ENCODE results near the gene ISG20. TPM values are rescaled to one million over a fixed set of nuclear protein-coding genes. Genes with fewer than 3 reads are reported as not detected.

The ISG20 gene
- total and polyA plus RNA-seq, 2 of the 8 experiments (the other 6 are each of a cell fraction or from before 2014, with no cell fraction given), result 2.9 to 5.2 TPM

DNA sequence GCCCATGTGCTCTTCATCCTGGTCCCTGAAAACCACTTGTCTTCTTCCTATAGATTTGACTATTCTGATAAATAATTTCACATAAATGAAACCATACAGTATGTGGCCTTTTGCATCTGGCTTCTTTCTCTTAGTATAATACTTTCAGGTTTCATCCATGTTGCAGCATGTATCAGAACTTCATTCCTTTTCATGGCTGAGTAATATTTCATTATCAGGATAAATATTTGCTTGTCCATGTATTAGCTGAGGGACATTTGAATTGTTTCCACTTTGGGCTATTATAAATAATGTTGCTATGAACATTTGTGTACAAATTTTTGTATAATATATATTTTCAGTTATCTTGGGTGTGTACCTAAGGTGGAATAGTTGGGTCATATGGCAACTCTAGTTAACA is 47.4 kb upstream of the ISG20 start:
- Histone ChIP-seq H3K36me3 (ENCODE audit: control insufficient read depth in 2 of 4, insufficient read depth in 4 of 4, low read length in 3 of 4) (no peaks in the 10 kb centered on the region), H3K23ac (ENCODE audit: insufficient read length) (no peak overlapping the region), H2BK20ac (ENCODE audit: low read length) (no peak overlapping the region), H3K4me3 (ENCODE audit: extremely low read depth in 1 of 4, insufficient read depth in 2 of 4, low read depth in 3 of 4, low read length in 4 of 4) (no peak overlapping the region), H2AK5ac (ENCODE audit: low read depth, low read length) (no peak overlapping the region), H3K79me1 (ENCODE audit: low read depth, low read length) (no peaks in the 10 kb centered on the region), H2AFZ (ENCODE audit: low read length) (no peak overlapping the region), H2BK5ac (ENCODE audit: low read depth, low read length) (no peak overlapping the region), H2BK120ac (replicated peaks; ENCODE audit: low read depth, low read length) (no peak overlapping the region), H2BK15ac (ENCODE audit: low read length) (no peak overlapping the region), H4K91ac (replicated peaks; ENCODE audit: insufficient read length, low read length) (no peak overlapping the region), H3K27ac (ENCODE audit: low read depth, low read length) (no peak overlapping the region), H3K27me3 (replicated peaks in 1 of 4; ENCODE audit: control insufficient read depth in 3 of 4, extremely low read depth in 1 of 4, insufficient read depth in 3 of 4, low read length in 3 of 4) (no peaks in the 10 kb centered on the region), H3K14ac (ENCODE audit: insufficient read length) (no peak overlapping the region), H4K20me1 (replicated peaks in 1 of 2; ENCODE audit: control insufficient read depth in 1 of 2, insufficient read depth in 2 of 2, low read length in 2 of 2) (no peaks in the 10 kb centered on the region), H3K18ac (ENCODE audit: extremely low read depth, low read length) (no peak overlapping the region), H4K5ac (ENCODE audit: insufficient read length, low read depth, low read length) (no peak overlapping the region), H3K9me3 (ENCODE audit: insufficient read depth in 2 of 2, low read depth in 1 of 2, low read length in 1 of 2) (no peaks in the 10 kb centered on the region), H3K4ac (replicated peaks; ENCODE audit: insufficient read length, low read depth, low read length) (no peak overlapping the region), H3K4me1 (replicated peaks in 1 of 4; ENCODE audit: control insufficient read depth in 3 of 4, insufficient read depth in 4 of 4, low read length in 3 of 4) (no peaks in the 10 kb centered on the region), H3K56ac (replicated peaks; ENCODE audit: insufficient read length, low read depth, low read length) (no peak overlapping the region), H2BK12ac (ENCODE audit: low read depth, low read length) (no peak overlapping the region), H3K23me2 (ENCODE audit: low read depth, low read length) (no peaks in the 10 kb centered on the region), H4K8ac (ENCODE audit: extremely low read depth, insufficient read depth, low read length) (no peak overlapping the region), H3K79me2 (ENCODE audit: control insufficient read depth in 1 of 2, insufficient read depth in 2 of 2, low read length in 2 of 2) (no peaks in the 10 kb centered on the region), H3K9ac (replicated peaks in 1 of 4; ENCODE audit: extremely low read depth in 1 of 4, low read depth in 3 of 4, low read length in 3 of 4) (no peak overlapping the region), H3K4me2 (ENCODE audit: insufficient read depth in 1 of 2, low read depth in 2 of 2, low read length in 2 of 2) (no peak overlapping the region)
- FAIRE-seq (no peak), DNase-seq (ENCODE audit: low read depth in 1 of 2, low spot score in 2 of 2) (no peak)
- POLR2A ChIA-PET (ENCODE audit: partially characterized antibody), result no interaction called here
- TF ChIP-seq CTBP2 (IDR thresholded peaks at IDR 0.05; ENCODE audit: borderline replicate concordance, insufficient read depth, insufficient read length, low read length), result no peak
- CTCF ChIA-PET (ENCODE audit: partially characterized antibody), result no interaction called here
